SK-N-SH treated with all-trans-retinoic acid at 6 μM for 48 hours (cell line): ENCODE measurements around the gene SRGAP2C.
"Not testable (repeated sequence)": the region's sequence is repeated elsewhere in the genome, so short reads cannot be mapped to it uniquely, and the experiment has no call there.

Experiments
- ATAC-seq: fragments of 200-7000 bp; cut with Tn5 transposase; 3 replicates; pipeline ENCODE4 v1.9.1; 2020; ENCODE audit warnings: mild to moderate bottlenecking, moderate library complexity

SRGAP2C gene

GRCh38 chr1:121280699-121281317, 96.0 kb downstream of the SRGAP2C start:
- ATAC-seq: not testable (repeated sequence)

GRCh38 chr1:121281480-121281879, 96.7 kb downstream of the SRGAP2C start:
- ATAC-seq: peak; percentile 41

GRCh38 chr1:121283587-121284180, 98.9 kb downstream of the SRGAP2C start:
- peak; percentile 65 for ATAC-seq

GRCh38 chr1:121292590-121292989, 107.8 kb downstream of the SRGAP2C start:
- not testable (repeated sequence) for ATAC-seq

- ATAC-seq: peak; percentile 54
Measured at GRCh38 chr1:121293263-121294204, 108.8 kb downstream of the SRGAP2C start.

GRCh38 chr1:121294205-121294570, 109.4 kb downstream of the SRGAP2C start:
- ATAC-seq: not testable (repeated sequence)

GRCh38 chr1:121296563-121296962, 111.8 kb downstream of the SRGAP2C start:
- not testable (repeated sequence) for ATAC-seq

GRCh38 chr1:121298529-121298928, 113.8 kb downstream of the SRGAP2C start:
- ATAC-seq: not testable (repeated sequence)

GRCh38 chr1:121299514-121300149, 114.9 kb downstream of the SRGAP2C start:
- ATAC-seq: peak; percentile 81

GRCh38 chr1:121301876-121302275, 117.1 kb downstream of the SRGAP2C start:
- not testable (repeated sequence) for ATAC-seq

GRCh38 chr1:121307759-121308158, 123.0 kb downstream of the SRGAP2C start:
- ATAC-seq: not testable (repeated sequence)

- ATAC-seq: not testable (repeated sequence)
Measured at GRCh38 chr1:121315509-121315908, 130.7 kb downstream of the SRGAP2C start.

- ATAC-seq: not testable (repeated sequence)
Measured at GRCh38 chr1:121316081-121316480, 131.3 kb downstream of the SRGAP2C start.

GRCh38 chr1:121317491-121318468, 133.0 kb downstream of the SRGAP2C start:
- ATAC-seq: not testable (repeated sequence)

GRCh38 chr1:121318687-121319086, 133.9 kb downstream of the SRGAP2C start:
- peak; percentile 65 for ATAC-seq

- not testable (repeated sequence) for ATAC-seq
Measured at GRCh38 chr1:121321660-121322059, 136.9 kb downstream of the SRGAP2C start.

- not testable (repeated sequence) for ATAC-seq
Measured at GRCh38 chr1:121324726-121325125, 140.0 kb downstream of the SRGAP2C start.

- peak; percentile 94 for ATAC-seq
Measured at GRCh38 chr1:121332141-121332540, 147.4 kb downstream of the SRGAP2C start.

GRCh38 chr1:121332599-121333562, 148.1 kb downstream of the SRGAP2C start:
- peak; percentile 29 for ATAC-seq

- ATAC-seq: peak; percentile 88
Measured at GRCh38 chr1:121337958-121338357, 153.2 kb downstream of the SRGAP2C start.
